ENCODE results near the gene FGFR4.

Gene FGFR4

DNA sequence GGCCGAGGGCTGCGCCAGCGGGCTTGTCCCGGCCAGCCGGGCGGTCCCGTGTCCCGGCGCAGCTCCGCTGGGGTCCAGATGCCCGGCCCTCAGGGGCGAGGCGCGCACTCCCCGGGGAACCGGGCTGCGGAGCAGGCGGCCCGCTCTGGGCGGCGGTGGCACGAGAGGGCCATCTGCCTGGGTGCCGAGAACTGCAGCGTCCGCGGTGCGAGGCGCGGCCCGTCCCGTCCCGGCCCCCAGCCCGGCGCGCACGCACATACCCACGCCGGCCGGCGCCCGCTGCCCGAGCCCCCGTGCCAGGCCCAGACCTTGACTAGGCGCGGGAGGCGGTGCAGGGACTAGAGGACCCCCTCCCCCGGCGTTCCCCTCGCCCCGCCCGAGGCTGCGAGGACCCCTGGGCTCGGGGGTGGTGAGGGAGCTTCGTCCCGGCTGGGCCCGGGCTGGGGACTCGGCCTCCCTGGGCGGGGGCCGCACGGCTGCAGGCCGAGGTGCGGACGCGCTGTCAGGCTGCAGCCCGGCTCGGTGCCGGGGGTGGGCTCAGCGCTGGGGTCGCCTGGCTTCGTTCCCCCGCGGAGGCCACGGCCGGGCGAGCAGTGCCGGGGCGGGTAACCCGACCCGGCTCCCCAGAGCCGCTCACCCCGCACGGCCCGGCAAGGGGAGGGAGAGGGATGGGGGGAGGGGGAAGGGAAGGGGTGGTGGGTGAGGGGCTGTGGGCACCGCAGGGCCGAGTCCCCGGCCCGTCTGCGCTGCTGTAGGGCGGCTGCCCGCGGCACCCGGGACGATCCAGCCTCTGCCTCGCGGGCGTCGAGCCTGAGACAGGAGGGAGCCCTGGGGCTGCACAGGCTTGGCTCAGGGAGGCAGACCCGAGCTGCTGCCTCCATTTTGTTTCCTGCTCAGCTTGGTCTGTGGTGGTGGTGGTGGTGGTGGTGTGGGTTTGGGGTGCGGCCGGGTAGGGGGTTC, 45.7 kb downstream of the FGFR4 start:
- DNase-seq (ENCODE audit: low read depth), result peak; percentile 28

DNA sequence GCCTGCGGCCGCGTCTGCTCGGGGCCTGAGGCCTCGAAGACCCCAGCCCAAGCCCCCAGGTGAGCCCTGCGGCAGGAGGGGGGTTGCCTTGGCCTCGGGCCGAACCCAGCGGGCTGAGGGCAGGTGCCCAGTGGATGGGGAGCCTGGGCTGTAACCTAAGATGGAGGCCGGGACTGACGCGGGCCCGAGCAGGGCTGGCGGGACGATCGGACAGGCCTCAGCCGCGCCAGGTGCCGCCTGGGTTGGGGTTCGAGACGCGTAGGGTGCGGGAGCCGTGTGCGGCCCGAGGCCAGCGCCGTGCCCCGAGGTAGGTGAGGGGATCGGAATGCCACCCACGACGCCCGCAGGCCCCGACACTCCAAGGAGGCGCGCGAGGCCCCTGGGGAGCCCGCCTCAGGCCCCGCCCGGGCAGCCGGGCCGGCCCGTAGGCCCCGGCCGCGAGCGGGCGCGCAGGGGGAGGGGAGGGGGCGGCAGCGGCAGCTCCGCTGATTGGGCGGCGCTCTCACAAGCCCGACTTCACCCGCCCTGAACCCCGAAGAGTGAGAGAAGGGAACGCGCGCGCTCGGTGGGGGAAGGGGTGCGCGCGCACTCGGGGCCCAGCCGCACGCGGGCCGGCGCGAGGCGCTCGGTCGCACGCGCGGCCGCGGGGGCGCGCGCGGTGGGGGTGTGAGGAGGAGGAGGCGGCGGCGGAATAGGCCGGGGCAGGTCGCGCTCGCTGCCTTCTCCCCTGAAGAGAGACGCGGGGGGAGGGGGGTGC, 46.6 kb downstream of the FGFR4 start, which contains the start of gene NSD1:
NSD1 (plus strand) TSS at position 678 of the 757 bp plus-strand sequence. CDS start 1,331 bp downstream, outside the sequence.
- DNase-seq (ENCODE audit: low read depth), result peak; percentile 85

DNA sequence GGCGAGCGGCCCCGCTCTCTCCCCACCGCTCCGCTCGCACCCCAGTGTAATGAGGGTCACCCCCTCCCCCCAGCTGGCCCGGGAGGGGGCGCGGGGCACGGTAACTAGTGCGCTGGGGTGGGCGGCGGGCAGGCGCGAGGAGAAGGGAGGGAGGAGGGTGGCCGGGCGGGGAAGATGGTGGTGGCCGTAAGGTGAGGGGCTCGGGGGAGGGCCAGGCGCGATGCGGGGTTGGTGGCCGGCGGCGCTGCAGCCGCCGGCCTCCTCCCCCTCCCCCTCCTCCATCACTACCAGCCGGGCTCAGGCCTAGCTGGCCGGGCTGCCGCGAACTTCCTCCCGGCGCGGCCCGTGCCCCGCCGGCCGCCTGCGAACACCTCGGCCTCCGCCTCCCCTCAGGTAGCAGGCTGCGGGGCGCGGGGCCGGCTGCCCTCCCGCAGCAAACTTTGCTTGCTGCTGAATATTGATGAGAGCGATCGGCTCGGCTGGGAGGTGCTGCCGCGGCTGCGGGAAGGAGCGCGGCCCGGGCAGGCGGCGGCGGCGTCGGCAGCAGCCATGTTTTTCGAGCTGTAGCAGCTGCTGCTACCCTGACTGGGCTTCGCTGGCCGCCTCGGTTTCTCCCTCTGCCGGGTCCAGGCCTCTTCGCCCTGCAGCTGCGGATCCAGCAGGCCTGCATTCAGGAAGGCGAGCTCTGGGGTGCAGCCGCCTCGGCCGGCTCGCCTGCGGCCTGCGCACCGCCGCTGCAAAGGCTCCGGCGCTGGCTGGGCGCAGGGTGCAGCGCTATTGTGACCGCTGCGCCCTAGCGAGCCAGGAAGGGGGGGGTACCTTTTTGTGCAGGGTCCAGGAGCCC, 47.4 kb downstream of the FGFR4 start:
- DNase-seq (ENCODE audit: low read depth), result peak; percentile 50

DNA sequence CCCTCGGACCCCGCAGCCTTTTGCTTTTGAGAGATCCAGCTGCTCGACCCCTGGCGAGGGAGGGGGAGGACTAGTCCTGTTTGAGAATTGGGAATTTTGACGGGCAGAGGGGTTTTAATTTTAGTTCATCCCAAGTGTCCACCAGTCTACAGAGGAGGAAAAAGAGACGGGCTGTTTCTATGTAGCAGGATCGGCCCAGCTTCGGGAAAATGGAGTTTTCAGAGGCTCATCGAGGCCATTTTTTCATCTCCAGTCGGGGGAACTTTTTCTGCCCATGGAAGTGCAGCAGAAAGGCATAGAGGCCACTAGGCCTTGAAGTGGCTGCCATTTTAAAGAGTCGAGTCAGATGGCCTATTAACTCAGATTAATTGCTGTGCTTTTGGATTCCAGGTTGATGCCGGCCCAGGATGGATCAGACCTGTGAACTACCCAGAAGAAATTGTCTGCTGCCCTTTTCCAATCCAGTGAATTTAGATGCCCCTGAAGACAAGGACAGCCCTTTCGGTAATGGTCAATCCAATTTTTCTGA, 48.0 kb downstream of the FGFR4 start:
- DNase-seq (ENCODE audit: low read depth), result no peak

DNA sequence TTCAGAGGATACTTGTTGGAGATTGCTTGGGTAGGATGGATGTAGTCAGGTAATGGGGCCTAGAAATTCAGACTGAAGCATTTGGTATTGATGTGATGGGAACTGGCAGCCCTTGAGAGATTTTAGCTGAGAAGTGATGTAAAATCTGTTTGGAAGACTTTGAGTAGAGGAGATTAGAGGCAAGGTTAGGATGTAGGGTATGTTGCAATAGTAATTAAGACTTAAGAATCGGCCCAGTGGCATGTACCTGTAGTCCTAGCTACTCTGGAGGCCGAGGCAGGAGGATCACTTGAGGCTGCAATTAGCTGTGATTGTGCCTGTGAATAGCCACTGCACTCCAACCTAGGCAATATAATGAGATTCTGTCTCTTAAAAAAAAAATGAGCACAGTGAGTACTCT, 53.6 kb downstream of the FGFR4 start:
- DNase-seq (ENCODE audit: low read depth), result no peak

DNA sequence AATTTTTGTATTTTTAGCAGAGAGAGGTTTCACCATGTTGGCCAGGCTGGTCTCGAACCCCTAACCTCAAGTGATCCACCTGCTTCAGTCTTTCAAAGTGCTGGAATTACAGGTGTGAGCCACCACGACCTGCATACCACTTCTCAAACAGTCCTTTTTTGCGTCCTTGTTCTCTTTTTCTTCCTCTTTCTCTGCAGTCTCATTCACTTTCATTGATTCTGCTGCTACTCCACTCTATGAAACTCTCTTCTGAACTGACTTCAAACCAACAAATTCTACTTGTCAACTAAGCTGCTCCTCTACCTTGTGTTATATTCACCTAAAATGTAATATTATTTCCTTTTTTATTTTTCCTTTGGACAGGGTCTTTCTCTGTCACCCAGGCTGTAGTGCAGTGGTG, 54.8 kb downstream of the FGFR4 start:
- DNase-seq (ENCODE audit: low read depth), result no peak

DNA sequence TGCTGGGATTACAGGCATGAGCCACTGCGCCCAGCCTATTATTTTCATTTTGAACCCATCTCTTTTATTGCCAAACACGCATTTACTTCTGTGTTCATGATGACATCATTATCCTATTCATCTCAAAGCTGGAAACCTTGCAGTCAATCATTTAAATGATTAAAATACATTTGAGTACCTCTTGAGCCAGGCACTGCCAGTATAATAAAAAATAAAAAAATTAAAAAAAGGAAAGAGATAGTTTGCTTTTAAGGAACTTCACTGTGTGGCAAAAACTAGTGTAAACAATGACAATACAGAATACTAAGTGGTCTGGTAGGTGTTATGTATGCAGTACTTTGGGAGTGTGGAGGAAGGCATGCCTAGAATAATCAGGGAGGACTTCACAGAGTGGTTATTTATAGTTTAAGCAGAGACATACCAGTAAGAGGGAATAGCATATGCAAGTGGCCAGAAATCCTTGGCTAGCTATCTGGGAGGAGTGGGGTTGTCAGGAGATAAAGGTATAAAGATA, 55.4 kb downstream of the FGFR4 start:
- DNase-seq (ENCODE audit: low read depth), result peak; percentile 48

DNA sequence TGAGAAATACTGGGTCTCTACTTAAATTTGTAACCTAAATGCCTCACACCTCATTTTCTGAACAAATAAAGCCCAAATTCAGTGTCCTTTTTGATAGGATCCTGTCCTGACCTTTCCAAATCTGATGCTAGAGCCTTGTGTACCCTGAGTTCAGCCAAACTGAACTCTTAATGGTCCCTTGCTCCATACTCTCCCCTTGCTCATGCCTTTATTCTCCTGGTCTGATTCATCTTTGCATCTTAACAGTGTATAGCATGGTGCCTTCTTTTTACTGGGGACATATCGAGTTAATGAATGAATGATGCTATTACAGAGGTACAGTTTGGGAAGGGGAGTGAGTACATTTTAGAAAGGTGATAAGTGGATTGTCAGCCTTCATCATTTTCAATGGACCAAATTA, 56.1 kb downstream of the FGFR4 start:
- no peak for DNase-seq (ENCODE audit: low read depth)

DNA sequence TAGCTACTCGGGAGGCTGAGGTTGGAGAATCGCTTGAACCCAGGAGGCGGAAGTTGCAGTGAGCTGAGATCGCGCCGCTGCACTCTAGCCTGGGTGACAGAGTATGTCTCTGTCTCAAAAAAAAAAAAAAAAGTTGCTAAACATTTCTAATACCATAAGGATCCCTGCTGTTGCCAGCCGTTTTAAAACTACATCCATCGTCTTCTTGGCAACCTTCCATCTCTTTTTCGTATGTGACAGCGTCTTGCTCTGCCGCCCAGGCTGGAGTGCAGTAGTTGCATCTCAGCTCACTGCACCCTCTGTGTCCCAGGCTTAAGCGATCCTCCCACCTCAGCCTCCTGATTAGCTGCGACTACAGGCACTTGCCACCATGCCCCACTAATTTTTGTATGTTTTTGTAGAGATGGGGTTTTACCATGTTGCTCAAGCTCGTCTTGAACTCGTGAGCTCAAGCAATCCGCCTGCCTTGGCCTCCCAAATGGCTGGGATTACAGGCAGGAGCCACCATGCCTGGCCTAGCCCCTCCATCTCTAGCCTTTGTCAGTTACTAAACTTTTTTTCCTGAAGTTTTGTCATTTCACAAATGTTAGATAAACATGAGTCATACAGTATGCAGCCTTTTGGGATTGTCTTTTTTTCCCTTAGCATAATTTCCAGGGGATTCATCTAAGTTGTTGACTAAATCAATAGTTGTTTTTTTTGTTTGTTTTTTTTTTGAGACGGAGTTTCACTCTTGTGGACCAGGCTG, 60.4 kb downstream of the FGFR4 start:
- peak; percentile 23 for DNase-seq (ENCODE audit: low read depth)
